HepG2 (cell line): Measurements from ENCODE around the gene ELOVL6. TPM values are rescaled to one million over a fixed set of nuclear protein-coding genes. Genes with fewer than 3 reads are reported as not detected.

ENCODE experiments used
- ATAC-seq: fragments of 200-7000 bp; cut with Tn5 transposase; 3 replicates; pipeline ENCODE4 v1.9.1; 2020; ENCODE audit warnings: mild to moderate bottlenecking, moderate library complexity
- BruUV-seq: library from RNA; stranded (reverse); fragments of 400-500 nt; replicated peaks from 2 replicates; lab custom pipeline; 2021; lab: Mats Ljungman, UMichigan
- CTCF ChIA-PET: fragments of 300-600 bp; formaldehyde crosslinking; extraction: SDS; loops from one replicate; lab custom pipeline; 2021; ENCODE audit warnings: low total read pairs, inconsistent platforms, low intra/inter-chr PET ratio; lab: Yijun Ruan, JAX
- POLR2A ChIA-PET: fragments of 350-600 bp; sonication (Branson Sonifier 250); formaldehyde crosslinking; loops from one replicate; lab custom pipeline; 2020; ENCODE audit warnings: antibody characterized with exemption, inconsistent platforms; lab: Yijun Ruan, JAX
- DNase-seq: peaks from one replicate; pipeline ENCODE4 v3.0.0-alpha.2; 2015; ENCODE audit warnings: low spot score
- FAIRE-seq: peaks from 3 replicates; lab custom pipeline; 2011; peaks lifted over from hg19 to GRCh38; lab: Jason Lieb, UNC
- H2AFZ ChIP-seq: one replicate; pipeline ENCODE4 v1.6.1; 2011; ENCODE audit warnings: low read length, inconsistent platforms
- H3K27ac ChIP-seq: fragments of 300-600 bp; 3 replicates; pipeline ENCODE4 v1.8.0; 2011; ENCODE audit warnings: mixed run types, mild to moderate bottlenecking, mixed read lengths, low read length, inconsistent platforms; ENCODE audit not compliant: insufficient read depth; ENCODE audit errors: extremely low read length
- H3K27me3 ChIP-seq, 2 experiments: fragments of 200-600 bp in 1 of 2; 2 replicates in 1 of 2; 3 replicates in 1 of 2; pipeline versions ENCODE4 v1.6.0 to v1.8.0; 2011; ENCODE audit warnings: low read length in 2 of 2, mild to moderate bottlenecking in 2 of 2, moderate library complexity in 2 of 2, inconsistent platforms in 1 of 2; ENCODE audit not compliant: insufficient read depth in 2 of 2, control insufficient read depth in 1 of 2
- H3K36me3 ChIP-seq, 2 experiments: fragments of 200-600 bp in 1 of 2; replicated peaks in 1 of 2; 2 replicates in 1 of 2; 3 replicates in 1 of 2; pipeline versions ENCODE4 v1.5.1 to v1.8.0; 2011; ENCODE audit warnings: low read length in 2 of 2, inconsistent platforms in 1 of 2; ENCODE audit not compliant: insufficient read depth in 2 of 2, control insufficient read depth in 1 of 2
- H3K4me1 ChIP-seq: 2 replicates; pipeline ENCODE4 v1.5.1; 2012; ENCODE audit warnings: low read length, inconsistent platforms; ENCODE audit not compliant: insufficient read depth
- H3K4me2 ChIP-seq: 2 replicates; pipeline ENCODE4 v1.6.0; 2011; ENCODE audit warnings: low read depth, low read length, inconsistent platforms
- H3K4me3 ChIP-seq, 3 experiments: fragments of 200-600 bp in 1 of 3; sonication (generic), shearing (Covaris generic) in 1 of 3; replicated peaks in 1 of 3; 2 replicates each; pipeline ENCODE4 v1.5.1; 2011 to 2016; ENCODE audit warnings: low read length in 3 of 3, inconsistent platforms in 2 of 3, low read depth in 2 of 3, mild to moderate bottlenecking in 2 of 3, control low read depth in 1 of 3, mixed read lengths in 1 of 3; ENCODE audit not compliant: insufficient read depth in 1 of 3
- H3K79me2 ChIP-seq: one replicate; pipeline ENCODE4 v1.6.1; 2011; ENCODE audit warnings: low read length, inconsistent platforms; ENCODE audit not compliant: insufficient read depth
- H3K9ac ChIP-seq: 2 replicates; pipeline ENCODE4 v1.6.0; 2011; ENCODE audit warnings: mild to moderate bottlenecking, low read depth, low read length, inconsistent platforms; ENCODE audit not compliant: insufficient read depth
- H3K9me3 ChIP-seq: 2 replicates; pipeline ENCODE4 v1.5.1; 2012; ENCODE audit warnings: mild to moderate bottlenecking, low read length
- H4K20me1 ChIP-seq: 2 replicates; pipeline ENCODE4 v1.6.0; 2011; ENCODE audit warnings: inconsistent platforms, mild to moderate bottlenecking, low read length, moderate library complexity; ENCODE audit not compliant: insufficient read depth
- AHR ChIP-seq: IDR thresholded peaks from 2 replicates; pipeline ENCODE4 v1.6.1; 2018; ENCODE audit warnings: missing genetic modification reagents, missing compliant biosample characterization
- MAFF ChIP-seq: IDR thresholded peaks from 2 replicates; pipeline ENCODE4 v1.6.1; 2011; ENCODE audit warnings: low read depth, low read length, improper control_type of control experiment
- MAFK ChIP-seq, 2 experiments: IDR thresholded peaks in 1 of 2; conservative IDR thresholded peaks in 1 of 2; 2 replicates each; pipeline ENCODE4 v1.6.1; 2011; ENCODE audit warnings: improper control_type of control experiment in 2 of 2, low read length in 2 of 2
- NKX3-1 ChIP-seq: sonication (generic); formaldehyde crosslinking; IDR thresholded peaks from 2 replicates; pipeline ENCODE4 v1.5.0; 2020; ENCODE audit warnings: missing genetic modification reagents
- RXRA ChIP-seq: sonication (generic); formaldehyde crosslinking; IDR thresholded peaks from 2 replicates; pipeline ENCODE4 v1.5.1; 2020; ENCODE audit warnings: missing genetic modification reagents
- SMAD3 ChIP-seq: sonication (generic); formaldehyde crosslinking; IDR thresholded peaks from 2 replicates; pipeline ENCODE4 v1.4.0; 2020; ENCODE audit warnings: missing genetic modification reagents
- STAT6 ChIP-seq: sonication (generic); formaldehyde crosslinking; IDR thresholded peaks from 2 replicates; pipeline ENCODE4 v1.4.0; 2020; ENCODE audit warnings: missing genetic modification reagents, mild to moderate bottlenecking, borderline replicate concordance
- ZSCAN12 ChIP-seq: sonication (generic); formaldehyde crosslinking; IDR thresholded peaks from 2 replicates; pipeline ENCODE4 v1.9.0; 2021; ENCODE audit warnings: mild to moderate bottlenecking, missing genetic modification reagents
- WGBS: methylation state at CpG from one replicate; pipeline ENCODE4 v1.1.6; 2017; ENCODE audit warnings: low lambda C conversion rate; 5-methylcytosine and 5-hydroxymethylcytosine counted together
- in situ Hi-C: cut with HindIII; loops from 2 replicates; pipeline ENCODE4 v1.10.0; 2017; ENCODE audit warnings: low pct_unique_long_range_greater_than_20kb; ENCODE audit not compliant: extremely low pct_ligation_motif_present
- intact Hi-C: fragments of 100-400 bp; cut with micrococcal nuclease; formaldehyde crosslinking; loops from one replicate; pipeline ENCODE4 v1.10.0; 2022; ENCODE audit not compliant: unreplicated experiment
- polyA plus RNA-seq, 8 experiments: library from polyadenylated mRNA; depleted of rRNA in 3 of 8; stranded (reverse) in 7 of 8; unstranded in 1 of 8; fragments of >200 nt; fragmentation: Illumina TruSeq in 4 of 8; extraction: Trizol in 4 of 8; gene quantifications; 2 replicates each; pipeline versions ENCODE4 v1.2.1 to v1.2.3, GENCODE V29; 2011 to 2016; ENCODE audit warnings: low read depth in 4 of 8, missing spikeins in 1 of 8, mixed read lengths in 1 of 8; ENCODE audit not compliant: insufficient read depth in 1 of 8
- total RNA-seq, 5 experiments: library from RNA; depleted of rRNA; stranded (reverse); fragments of >200 nt; fragmentation: Illumina TruSeq; extraction: Trizol; gene quantifications; 2 replicates each; pipeline ENCODE4 v1.2.3, GENCODE V29; 2016; ENCODE audit warnings: low read depth in 1 of 5

Gene ELOVL6
- total and polyA plus RNA-seq, 2 of the 13 experiments (the other 11 are each of a cell fraction or from before 2014, with no cell fraction given) = 14.1 to 23.2 TPM

GRCh38 chr4:110022457-110022856 lies 176.0 kb downstream of the ELOVL6 start:
- no TSS peak for BruUV-seq
- ATAC-seq = no peak
- H3K4me2 ChIP-seq = no peak overlapping the region
- H3K27ac ChIP-seq = no peak overlapping the region
- intact Hi-C loops (no loop called here), in situ Hi-C loops (loop anchor here (25.0 kb wide), 1 partner anchor 1615 kb away; no protein-coding TSS in a partner anchor)
- no peak for FAIRE-seq
- no peaks in the 10 kb centered on the region for H4K20me1 ChIP-seq
- no peaks in the 10 kb centered on the region for H3K79me2 ChIP-seq
- CTCF ChIA-PET = no interaction called here
- H3K36me3 ChIP-seq = no peaks in the 10 kb centered on the region
- no peaks in the 10 kb centered on the region for H3K9me3 ChIP-seq
- H3K27me3 ChIP-seq = peaks cover 0 to 10% of the 10 kb centered on the region in 2 experiments; a peak in 3 of 5 replicates
- H3K4me3 ChIP-seq = no peak overlapping the region
- H2AFZ ChIP-seq = no peak overlapping the region
- WGBS = 22% methylated on average over 4 of the region's 4 CpGs
- TF ChIP-seq RXRA (CRISPR knock-in tag) = no peak
- no peak for TF ChIP-seq AHR
- TF ChIP-seq MAFK (conservative IDR thresholded peaks at IDR 0.05 in 1 of 2, IDR thresholded peaks at IDR 0.05 in 1 of 2; ENCODE audit: low read length in 2 of 2) = peak; percentile 23 to 60; a peak in 2 of 4 replicates
- TF ChIP-seq SMAD3 (CRISPR knock-in tag) = no peak
- TF ChIP-seq MAFF = peak; percentile 50
- TF ChIP-seq NKX3-1 (CRISPR knock-in tag) = no peak
- TF ChIP-seq STAT6 (CRISPR knock-in tag) = no peak
- no peak for TF ChIP-seq ZSCAN12 (CRISPR knock-in tag)
- no peak for DNase-seq
- POLR2A ChIA-PET = no interaction called here
- H3K9ac ChIP-seq = no peak overlapping the region
- H3K4me1 ChIP-seq = peaks cover 10% of the 10 kb centered on the region
